Breast epithelium (tissue), 3 donors: ENCODE measurements around the gene OPCML.

Experiments used
- POLR2A ChIP-seq: fragments of 450-650 bp; IDR thresholded peaks from one replicate; pipeline ENCODE4 v1.6.1; 2016; ENCODE audit warnings: antibody characterized with exemption, mild to moderate bottlenecking, moderate library complexity
- TF ChIP-seq, protein P1 (sequence below), 3 donors: fragments of 450-650 bp; IDR thresholded peaks; one replicate each; pipeline ENCODE4 v1.5.1; 2016 to 2017; ENCODE audit warnings: antibody characterized with exemption in 3 of 3, mild to moderate bottlenecking in 3 of 3, moderate library complexity in 3 of 3

DNA sequence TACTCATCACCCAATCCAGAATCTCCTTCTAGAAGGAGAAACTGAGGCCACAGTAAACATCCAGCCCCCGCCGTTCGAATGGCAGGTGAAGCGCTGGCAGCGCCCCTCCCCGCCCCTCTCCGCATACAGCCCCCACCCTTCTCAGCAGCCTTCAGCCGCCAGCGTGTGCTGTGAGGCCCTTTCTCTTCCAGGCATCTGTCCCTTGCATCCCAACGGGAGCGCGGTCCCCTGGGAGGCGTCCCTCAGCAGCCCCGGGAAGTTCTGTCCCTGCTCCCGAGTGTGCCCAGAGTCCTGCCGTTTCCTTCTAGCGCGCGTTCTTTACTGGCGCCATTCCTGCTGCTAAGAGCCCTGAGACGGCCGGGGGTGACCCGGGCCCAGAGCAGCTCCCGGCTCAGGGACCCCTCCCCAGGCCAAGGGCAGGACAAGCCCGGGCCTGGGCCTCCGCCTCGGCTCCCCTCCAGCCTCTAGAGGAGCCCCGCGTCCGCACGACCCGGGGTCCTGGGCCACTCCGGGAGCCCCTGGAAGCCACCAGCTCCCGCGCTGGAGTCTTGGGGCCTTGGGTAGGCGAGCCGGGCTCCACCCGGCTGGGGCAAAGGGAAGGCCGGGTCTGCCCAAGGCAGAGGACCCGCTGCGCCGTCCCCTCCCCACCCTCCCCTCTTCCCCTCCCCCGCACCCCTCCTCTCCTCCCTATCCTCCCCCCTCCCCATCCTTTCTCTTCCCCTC lies 450.4 kb downstream of the OPCML start:
- TF ChIP-seq, protein P1, sequence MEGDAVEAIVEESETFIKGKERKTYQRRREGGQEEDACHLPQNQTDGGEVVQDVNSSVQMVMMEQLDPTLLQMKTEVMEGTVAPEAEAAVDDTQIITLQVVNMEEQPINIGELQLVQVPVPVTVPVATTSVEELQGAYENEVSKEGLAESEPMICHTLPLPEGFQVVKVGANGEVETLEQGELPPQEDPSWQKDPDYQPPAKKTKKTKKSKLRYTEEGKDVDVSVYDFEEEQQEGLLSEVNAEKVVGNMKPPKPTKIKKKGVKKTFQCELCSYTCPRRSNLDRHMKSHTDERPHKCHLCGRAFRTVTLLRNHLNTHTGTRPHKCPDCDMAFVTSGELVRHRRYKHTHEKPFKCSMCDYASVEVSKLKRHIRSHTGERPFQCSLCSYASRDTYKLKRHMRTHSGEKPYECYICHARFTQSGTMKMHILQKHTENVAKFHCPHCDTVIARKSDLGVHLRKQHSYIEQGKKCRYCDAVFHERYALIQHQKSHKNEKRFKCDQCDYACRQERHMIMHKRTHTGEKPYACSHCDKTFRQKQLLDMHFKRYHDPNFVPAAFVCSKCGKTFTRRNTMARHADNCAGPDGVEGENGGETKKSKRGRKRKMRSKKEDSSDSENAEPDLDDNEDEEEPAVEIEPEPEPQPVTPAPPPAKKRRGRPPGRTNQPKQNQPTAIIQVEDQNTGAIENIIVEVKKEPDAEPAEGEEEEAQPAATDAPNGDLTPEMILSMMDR (IDR thresholded peaks at IDR 0.05): no peak
- TF ChIP-seq POLR2A: no peak
